ENCODE results near the gene ANAPC13. TPM values are rescaled to one million over a fixed set of nuclear protein-coding genes. Genes with fewer than 3 reads are reported as not detected.

Gene ANAPC13
- total and polyA plus RNA-seq, 5 donors: 75.6 to 95.8 (median 86.0) TPM

DNA sequence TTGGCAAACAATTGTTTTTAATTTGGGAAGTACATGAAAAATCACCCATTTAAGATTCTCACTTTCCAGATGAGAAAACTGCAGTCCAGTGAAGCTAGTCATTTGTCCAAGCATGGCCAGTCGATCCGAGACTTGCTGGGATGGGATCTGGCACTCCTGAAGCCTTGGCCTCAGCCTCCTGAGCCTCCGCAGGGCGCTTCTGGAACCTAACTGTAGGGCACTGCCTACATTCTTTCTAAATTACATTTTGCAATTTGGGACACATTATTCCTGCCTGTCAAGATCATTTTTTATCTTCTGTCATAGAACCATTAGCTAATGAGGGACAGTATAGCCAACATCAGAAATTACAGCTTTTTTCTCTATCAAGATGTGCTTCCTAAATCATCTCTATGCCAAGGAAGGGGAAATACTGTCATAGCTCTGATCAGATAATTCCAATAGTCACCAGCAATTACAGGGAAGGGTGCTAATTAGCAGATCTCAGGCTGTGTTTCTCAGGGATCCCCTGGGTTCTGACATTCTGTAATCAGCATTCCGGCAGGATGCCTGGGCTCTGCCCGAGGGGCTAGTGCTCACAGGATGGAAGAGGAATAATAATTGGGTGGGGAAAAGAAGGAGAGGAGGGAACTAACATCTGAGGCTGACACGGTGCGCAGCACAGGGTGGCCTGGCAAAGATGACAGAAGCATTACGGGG lies 28.3 kb downstream of the ANAPC13 start:
- intact Hi-C loops (cut with DNase I): no loop called here
- ATAC-seq: no peak
- H3K4me1 ChIP-seq (ENCODE audit: control insufficient read depth, insufficient read depth, low read length): peaks cover 4% of the 10 kb centered on the region
- DNase-seq: no peak
- H3K9me3 ChIP-seq (ENCODE audit: control insufficient read depth, low read length): no peaks in the 10 kb centered on the region
- no peak overlapping the region for H3K4me3 ChIP-seq (ENCODE audit: low read length)
- peak overlapping the region; percentile 29 for H3K27ac ChIP-seq (ENCODE audit: low read length)
- WGBS: 74% methylated on average over 9 of the region's 9 CpGs
- no peaks in the 10 kb centered on the region for H3K27me3 ChIP-seq (ENCODE audit: control insufficient read depth, insufficient read depth)

GRCh38 chr3:134453631-134454030 lies 32.2 kb downstream of the ANAPC13 start:
- intact Hi-C loops (cut with DNase I): no loop called here
- peak in 1 of 2 donors; percentile 12 for ATAC-seq
- 56% methylated on average over 6 of the region's 6 CpGs for WGBS
- Histone ChIP-seq H3K4me1 (ENCODE audit: control insufficient read depth, insufficient read depth, low read length) (no peaks in the 10 kb centered on the region), H3K9me3 (ENCODE audit: control insufficient read depth, low read length) (no peaks in the 10 kb centered on the region), H3K4me3 (ENCODE audit: low read length) (no peak overlapping the region), H3K27ac (ENCODE audit: low read length) (no peak overlapping the region), H3K27me3 (ENCODE audit: control insufficient read depth, insufficient read depth) (no peaks in the 10 kb centered on the region)
- no peak for DNase-seq

GRCh38 chr3:134449951-134450350 lies 35.8 kb downstream of the ANAPC13 start:
- DNase-seq (no peak), ATAC-seq (no peak)
- Histone ChIP-seq H3K9me3 (ENCODE audit: control insufficient read depth, low read length) (no peaks in the 10 kb centered on the region), H3K4me3 (ENCODE audit: low read length) (no peak overlapping the region), H3K27me3 (ENCODE audit: control insufficient read depth, insufficient read depth) (no peaks in the 10 kb centered on the region), H3K27ac (ENCODE audit: low read length) (no peak overlapping the region), H3K4me1 (ENCODE audit: control insufficient read depth, insufficient read depth, low read length) (peaks cover 16% of the 10 kb centered on the region)
- intact Hi-C loops (cut with DNase I): no loop called here
- 68% methylated on average over 3 of the region's 3 CpGs for WGBS

DNA sequence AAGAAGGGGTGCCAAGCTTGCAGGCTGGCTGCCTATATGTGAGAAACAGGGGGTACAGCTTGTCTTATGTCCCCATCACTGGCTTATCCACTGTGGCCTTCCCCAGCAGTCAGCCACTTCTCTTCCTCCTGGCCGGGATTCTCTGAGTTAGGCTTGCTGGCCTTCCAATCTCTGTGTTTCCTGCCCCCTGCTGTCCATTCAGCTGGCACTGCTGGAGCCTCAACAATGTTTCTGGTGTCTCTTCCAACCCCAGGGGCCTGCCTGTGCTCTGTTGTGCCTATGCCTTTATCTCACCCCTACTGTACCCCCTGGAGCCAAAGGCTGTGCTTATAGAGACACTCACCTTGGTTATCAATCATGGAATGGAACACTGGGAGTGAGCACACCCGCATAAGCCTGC lies 36.5 kb downstream of the ANAPC13 start:
- peak; percentile 39 to 69 (median 67) for DNase-seq
- H3K4me3 ChIP-seq (ENCODE audit: low read length): no peak overlapping the region
- intact Hi-C loops (cut with DNase I): no loop called here
- no peaks in the 10 kb centered on the region for H3K27me3 ChIP-seq (ENCODE audit: control insufficient read depth, insufficient read depth)
- WGBS: 67% methylated on average over 2 of the region's 2 CpGs
- peak; percentile 29 to 57 for ATAC-seq
- peaks cover 16% of the 10 kb centered on the region for H3K4me1 ChIP-seq (ENCODE audit: control insufficient read depth, insufficient read depth, low read length)
- no peak overlapping the region for H3K27ac ChIP-seq (ENCODE audit: low read length)
- H3K9me3 ChIP-seq (ENCODE audit: control insufficient read depth, low read length): no peaks in the 10 kb centered on the region

DNA sequence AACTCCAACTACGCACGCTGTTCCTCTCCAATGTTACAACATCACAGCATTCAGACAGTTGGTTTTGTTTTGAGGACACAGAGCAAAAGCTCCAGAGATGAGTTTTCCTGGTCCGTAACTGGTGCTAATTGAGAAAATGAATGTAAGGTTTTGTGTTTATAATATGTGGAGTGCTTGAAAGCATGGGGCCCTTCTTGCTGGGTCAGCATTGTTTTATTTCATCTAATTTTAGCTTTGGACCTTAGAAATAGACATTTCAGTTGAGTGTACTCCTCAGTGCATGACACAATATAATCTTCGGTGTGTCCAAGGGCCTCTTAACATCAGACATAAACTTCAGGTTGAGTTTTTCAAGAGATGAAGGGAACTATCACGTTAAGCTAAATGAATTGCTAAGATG lies 37.1 kb downstream of the ANAPC13 start:
- Histone ChIP-seq H3K27me3 (ENCODE audit: control insufficient read depth, insufficient read depth) (no peaks in the 10 kb centered on the region), H3K4me1 (ENCODE audit: control insufficient read depth, insufficient read depth, low read length) (peaks cover 16% of the 10 kb centered on the region), H3K4me3 (ENCODE audit: low read length) (no peak overlapping the region), H3K9me3 (ENCODE audit: control insufficient read depth, low read length) (no peaks in the 10 kb centered on the region), H3K27ac (ENCODE audit: low read length) (no peak overlapping the region)
- DNase-seq (no peak), ATAC-seq (no peak)
- intact Hi-C loops (cut with DNase I): no loop called here
- WGBS: 96% methylated on average over 5 of the region's 5 CpGs

DNA sequence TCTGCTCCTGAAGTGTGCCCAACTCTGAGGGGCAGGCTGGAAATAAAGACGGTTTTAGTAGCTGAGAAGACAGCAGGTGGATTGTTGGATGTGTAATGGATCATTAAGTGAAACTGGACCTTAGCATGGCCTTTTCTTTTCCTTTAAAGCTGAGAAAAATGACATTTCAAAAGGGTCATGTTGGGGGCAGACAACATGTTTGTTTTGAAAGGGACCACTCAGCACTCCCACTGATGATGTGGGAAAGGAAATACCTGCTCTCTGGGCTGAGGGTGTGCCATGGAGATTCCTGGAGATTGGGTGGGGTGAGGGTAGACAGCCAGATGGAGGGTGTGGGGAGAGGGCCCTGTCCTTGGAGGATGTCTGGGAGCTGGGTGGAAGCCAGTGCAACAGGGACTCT lies 38.4 kb downstream of the ANAPC13 start:
- H3K9me3 ChIP-seq (ENCODE audit: control insufficient read depth, low read length): no peaks in the 10 kb centered on the region
- H3K27me3 ChIP-seq (ENCODE audit: control insufficient read depth, insufficient read depth): no peaks in the 10 kb centered on the region
- H3K4me1 ChIP-seq (ENCODE audit: control insufficient read depth, insufficient read depth, low read length): peaks cover 16% of the 10 kb centered on the region
- peak; percentile 27 to 31 for ATAC-seq
- intact Hi-C loops (cut with DNase I): no loop called here
- no peak overlapping the region for H3K27ac ChIP-seq (ENCODE audit: low read length)
- WGBS: 87% methylated on average over 1 of the region's 1 CpG
- H3K4me3 ChIP-seq (ENCODE audit: low read length): no peak overlapping the region
- DNase-seq: no peak

DNA sequence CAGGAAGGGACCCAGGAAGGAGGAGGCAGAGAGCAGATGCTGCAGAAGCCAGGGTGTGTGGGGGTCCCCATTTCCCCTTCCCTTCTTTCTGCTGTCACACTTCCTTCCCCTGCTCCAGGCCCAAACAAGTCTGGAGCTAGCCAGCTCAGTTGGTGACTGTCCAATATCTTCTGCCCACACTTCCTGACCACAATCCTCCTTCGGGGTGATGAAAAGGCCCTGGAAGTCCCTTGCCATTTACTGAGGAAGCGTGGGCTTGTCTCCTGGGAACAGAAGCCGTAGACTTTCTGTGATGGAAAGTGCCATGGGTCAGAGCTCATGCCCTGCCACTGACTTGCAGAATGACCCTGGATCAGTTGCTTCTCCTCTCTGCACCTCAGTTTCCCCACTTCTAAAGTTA lies 39.0 kb downstream of the ANAPC13 start:
- Histone ChIP-seq H3K27ac (ENCODE audit: low read length) (peak overlapping the region; percentile 67), H3K4me1 (ENCODE audit: control insufficient read depth, insufficient read depth, low read length) (peaks cover 16% of the 10 kb centered on the region), H3K9me3 (ENCODE audit: control insufficient read depth, low read length) (no peaks in the 10 kb centered on the region), H3K27me3 (ENCODE audit: control insufficient read depth, insufficient read depth) (no peaks in the 10 kb centered on the region), H3K4me3 (ENCODE audit: low read length) (no peak overlapping the region)
- WGBS: 19% methylated on average over 3 of the region's 3 CpGs
- intact Hi-C loops (cut with DNase I): no loop called here
- ATAC-seq (peak; percentile 29 to 61), DNase-seq (no peak)

DNA sequence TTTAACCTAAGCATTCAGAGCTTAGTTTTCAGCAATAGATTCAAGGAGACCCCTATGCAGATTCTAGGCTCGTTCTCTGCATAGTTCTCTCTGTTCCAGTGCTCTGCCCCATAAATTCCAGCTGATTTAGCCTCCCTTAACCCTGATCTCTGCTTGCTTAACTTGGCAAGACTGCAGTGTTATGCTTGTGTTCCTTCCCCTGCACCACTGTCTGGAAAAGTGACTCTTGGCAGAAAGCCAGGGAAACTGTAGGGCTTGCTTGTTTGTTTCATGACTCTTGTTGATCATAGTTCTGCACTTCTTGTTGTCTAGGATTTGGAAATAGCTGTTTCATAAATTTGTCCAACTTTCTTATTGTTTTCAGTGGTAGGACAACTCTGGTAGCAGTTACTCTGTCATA lies 40.1 kb downstream of the ANAPC13 start:
- H3K27me3 ChIP-seq (ENCODE audit: control insufficient read depth, insufficient read depth): no peaks in the 10 kb centered on the region
- H3K4me1 ChIP-seq (ENCODE audit: control insufficient read depth, insufficient read depth, low read length): peaks cover 16% of the 10 kb centered on the region
- WGBS: 7% methylated on average over 1 of the region's 1 CpG
- intact Hi-C loops (cut with DNase I): no loop called here
- DNase-seq (no peak), ATAC-seq (peak; percentile 81 to 88)
- no peak overlapping the region for H3K27ac ChIP-seq (ENCODE audit: low read length)
- no peak overlapping the region for H3K4me3 ChIP-seq (ENCODE audit: low read length)
- no peaks in the 10 kb centered on the region for H3K9me3 ChIP-seq (ENCODE audit: control insufficient read depth, low read length)

DNA sequence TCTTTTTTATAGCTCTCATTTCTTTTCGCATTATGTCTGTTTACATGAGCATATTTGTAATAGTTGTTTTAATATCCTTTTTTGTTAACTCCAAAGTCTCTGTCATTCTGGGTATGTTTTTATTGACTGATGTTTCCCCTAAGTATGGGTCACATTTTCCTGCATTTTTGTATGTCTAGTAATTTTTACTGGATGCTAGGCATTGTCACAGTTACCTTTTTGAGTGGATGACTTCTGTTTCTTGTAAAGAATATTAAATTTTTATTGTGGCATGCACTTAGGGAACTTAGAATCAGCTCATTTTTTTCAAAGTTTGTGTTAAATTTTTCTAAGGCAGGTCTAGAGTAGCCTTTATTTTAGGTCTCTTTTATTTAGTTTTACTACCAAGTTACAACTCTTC lies 40.7 kb downstream of the ANAPC13 start:
- DNase-seq (no peak), ATAC-seq (no peak)
- 83% methylated on average over 1 of the region's 1 CpG for WGBS
- no peak overlapping the region for H3K27ac ChIP-seq (ENCODE audit: low read length)
- H3K27me3 ChIP-seq (ENCODE audit: control insufficient read depth, insufficient read depth): no peaks in the 10 kb centered on the region
- no peaks in the 10 kb centered on the region for H3K9me3 ChIP-seq (ENCODE audit: control insufficient read depth, low read length)
- H3K4me1 ChIP-seq (ENCODE audit: control insufficient read depth, insufficient read depth, low read length): peaks cover 16% of the 10 kb centered on the region
- intact Hi-C loops (cut with DNase I): no loop called here
- no peak overlapping the region for H3K4me3 ChIP-seq (ENCODE audit: low read length)

- no peak overlapping the region for H3K4me3 ChIP-seq (ENCODE audit: low read length)
- no peak overlapping the region for H3K27ac ChIP-seq (ENCODE audit: low read length)
- DNase-seq (no peak), ATAC-seq (no peak)
- no peaks in the 10 kb centered on the region for H3K27me3 ChIP-seq (ENCODE audit: control insufficient read depth, insufficient read depth)
- WGBS: 66% methylated on average over 2 of the region's 2 CpGs
- no peaks in the 10 kb centered on the region for H3K9me3 ChIP-seq (ENCODE audit: control insufficient read depth, low read length)
- intact Hi-C loops (cut with DNase I): no loop called here
- H3K4me1 ChIP-seq (ENCODE audit: control insufficient read depth, insufficient read depth, low read length): peaks cover 6% of the 10 kb centered on the region
These were observed 44.0 kb downstream of the ANAPC13 start for GRCh38 chr3:134441821-134442220.

GRCh38 chr3:134441321-134441720 lies 44.5 kb downstream of the ANAPC13 start:
- Histone ChIP-seq H3K27me3 (ENCODE audit: control insufficient read depth, insufficient read depth) (no peaks in the 10 kb centered on the region), H3K9me3 (ENCODE audit: control insufficient read depth, low read length) (no peaks in the 10 kb centered on the region), H3K27ac (ENCODE audit: low read length) (no peak overlapping the region), H3K4me1 (ENCODE audit: control insufficient read depth, insufficient read depth, low read length) (peaks cover under 1% of the 10 kb centered on the region), H3K4me3 (ENCODE audit: low read length) (no peak overlapping the region)
- no peak for DNase-seq
- intact Hi-C loops (cut with DNase I): no loop called here
- ATAC-seq: no peak
- 93% methylated on average over 1 of the region's 1 CpG for WGBS

All from right cardiac atrium (tissue), 5 donors.